Fibroblast of peridontal ligament (primary cell): ENCODE measurements around the gene GPAM.
"Not testable (repeated sequence)": the region's sequence is repeated elsewhere in the genome, so short reads cannot be mapped to it uniquely, and the experiment has no call there.

ENCODE experiments used
- DNase-seq: peaks from one replicate; pipeline ENCODE4 v3.0.0-alpha.2; 2010; ENCODE audit errors: extremely low read depth

Gene GPAM

DNA sequence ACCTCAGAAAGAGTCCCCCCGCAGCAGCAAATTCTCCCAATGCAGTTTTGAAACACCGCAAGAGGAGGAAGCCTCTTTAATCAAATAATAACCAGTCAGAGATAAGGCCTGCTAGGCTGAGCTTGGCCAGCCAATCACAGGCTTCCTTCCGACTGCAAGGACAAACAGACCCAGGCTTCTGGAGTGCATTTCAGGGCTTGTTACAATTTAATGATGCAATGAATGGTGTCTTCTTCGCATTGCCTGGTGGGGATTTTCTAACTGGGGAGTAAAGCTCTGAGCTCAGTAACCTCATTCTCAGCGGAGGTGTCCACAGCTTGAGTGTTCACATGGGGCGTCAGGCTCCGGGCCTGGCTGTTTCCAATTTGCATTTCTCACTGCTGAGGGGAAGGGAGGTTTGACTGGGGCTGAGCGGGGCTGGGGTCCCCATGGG, 31.8 kb upstream of the GPAM start:
- DNase-seq = no peak

DNA sequence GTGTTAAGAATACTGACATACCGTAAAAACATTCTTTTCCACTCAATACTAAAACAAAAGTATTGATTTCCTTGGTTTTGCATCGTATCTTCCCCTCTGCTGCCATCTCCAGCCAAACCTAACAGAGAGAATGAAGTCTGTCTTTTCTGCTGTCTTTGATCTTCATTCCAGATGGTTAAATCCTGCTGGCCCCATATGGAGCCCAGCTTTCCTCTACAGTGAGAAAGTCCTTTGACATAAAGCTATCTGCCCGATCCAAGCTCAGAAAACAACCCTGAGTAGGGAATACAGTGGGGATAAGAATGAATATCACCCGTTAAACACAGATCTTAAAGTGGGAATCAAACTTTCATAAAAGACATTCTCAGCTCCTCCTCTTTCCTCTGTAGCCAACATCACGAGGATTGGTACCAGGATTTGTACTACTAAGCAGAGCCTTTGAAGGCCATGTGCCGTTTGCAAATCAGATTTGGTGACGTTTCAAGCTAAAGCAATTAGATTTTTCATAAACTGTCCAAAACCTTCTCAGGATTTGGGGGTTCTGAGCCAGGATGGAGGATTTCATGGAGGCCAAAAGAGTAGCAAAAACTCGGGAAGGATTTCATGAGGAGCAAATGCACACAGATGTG, 30.8 kb upstream of the GPAM start:
- no peak for DNase-seq

DNA sequence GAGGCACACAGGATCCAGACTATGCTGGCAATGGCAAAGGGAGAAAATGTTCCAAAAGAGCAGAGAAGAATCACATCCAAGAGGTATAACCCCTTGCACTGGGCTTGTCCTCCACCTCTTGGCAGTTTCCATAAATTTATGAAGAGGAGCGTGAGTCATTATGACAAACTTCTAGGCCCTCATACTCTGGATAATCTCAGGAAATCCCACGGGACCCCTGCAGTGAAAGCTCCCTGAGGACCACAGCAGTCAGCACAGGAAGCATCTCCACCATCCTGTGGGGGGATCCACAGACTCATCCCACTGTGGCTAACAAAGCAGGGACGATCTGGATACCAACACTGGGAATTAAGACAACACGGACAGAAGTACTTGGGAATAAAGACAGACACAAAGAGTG, 30.3 kb upstream of the GPAM start:
- no peak for DNase-seq

DNA sequence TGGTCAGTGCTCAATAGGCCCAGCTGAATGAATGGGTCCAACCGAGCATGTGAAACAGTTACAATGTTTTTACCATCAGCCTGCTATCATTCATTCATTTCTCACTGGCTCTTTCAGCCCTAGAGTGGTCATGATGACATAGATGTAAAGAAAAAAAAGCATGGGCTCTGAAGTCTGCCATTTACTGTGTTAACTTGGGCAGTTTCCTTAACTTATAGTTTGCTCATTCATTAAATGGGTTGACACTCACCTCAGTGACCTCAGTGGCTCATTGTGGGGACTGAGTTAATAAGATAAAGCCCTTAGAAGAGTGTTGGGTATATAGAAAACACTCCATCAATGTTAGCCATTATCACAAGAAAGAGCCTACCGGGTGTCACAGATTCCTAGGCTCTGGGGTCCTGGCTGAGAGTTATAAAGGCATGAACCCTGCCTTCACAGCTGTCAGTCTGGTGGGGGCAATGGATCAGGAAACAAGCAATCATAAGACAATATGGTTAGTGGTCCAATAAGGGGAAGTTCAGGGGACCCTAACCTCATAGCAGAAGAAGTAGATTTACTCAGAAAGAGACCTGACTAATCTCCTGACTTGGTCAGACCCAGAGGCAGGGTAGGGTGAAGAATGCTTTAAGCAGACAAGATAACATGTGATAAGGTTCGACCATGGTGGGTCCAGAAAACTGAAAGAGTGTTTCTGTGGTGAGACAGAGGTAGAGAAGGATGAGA, 29.7 kb upstream of the GPAM start:
- no peak for DNase-seq

DNA sequence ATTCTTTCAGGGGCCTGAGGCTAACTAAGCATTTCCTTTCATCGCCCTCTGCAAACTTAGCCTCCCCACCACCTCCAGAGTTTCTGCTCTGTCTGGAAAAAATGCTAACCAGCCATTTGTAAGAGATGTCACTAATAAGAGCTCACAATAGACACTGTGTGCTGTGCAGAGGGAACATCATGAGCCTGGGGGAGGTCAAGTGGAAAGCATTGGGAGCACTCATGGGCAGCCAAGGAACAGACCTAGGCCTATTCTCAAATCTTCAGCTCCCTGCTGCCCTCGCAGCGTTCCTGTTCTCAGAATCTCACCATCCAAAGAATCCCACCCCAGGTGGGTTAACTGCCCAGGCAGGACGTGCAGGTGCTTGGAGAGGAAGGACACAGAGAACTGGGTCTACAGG, 27.1 kb upstream of the GPAM start:
- no peak for DNase-seq

DNA sequence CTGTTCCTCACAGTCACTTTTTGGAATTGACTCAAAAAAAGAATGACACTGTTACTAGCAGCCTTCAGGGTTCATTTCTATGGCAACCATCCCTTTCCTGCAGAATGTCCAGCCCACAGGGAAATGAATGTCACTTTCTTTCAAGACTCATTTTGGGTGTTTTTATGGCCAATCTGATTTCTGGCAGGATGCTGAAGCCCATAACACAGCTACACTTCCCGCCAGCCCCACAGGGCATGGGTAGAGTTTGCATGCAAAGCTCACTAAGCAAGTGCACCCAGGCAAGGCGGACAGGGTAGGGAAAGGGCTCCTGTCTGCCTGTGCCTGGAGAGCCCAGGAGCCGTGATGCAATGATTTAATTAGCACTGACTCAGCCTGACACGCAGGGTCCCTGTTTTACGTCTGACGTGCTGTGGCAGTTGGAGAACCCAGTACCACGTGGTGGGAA, 26.1 kb upstream of the GPAM start:
- peak; percentile 34 for DNase-seq

DNA sequence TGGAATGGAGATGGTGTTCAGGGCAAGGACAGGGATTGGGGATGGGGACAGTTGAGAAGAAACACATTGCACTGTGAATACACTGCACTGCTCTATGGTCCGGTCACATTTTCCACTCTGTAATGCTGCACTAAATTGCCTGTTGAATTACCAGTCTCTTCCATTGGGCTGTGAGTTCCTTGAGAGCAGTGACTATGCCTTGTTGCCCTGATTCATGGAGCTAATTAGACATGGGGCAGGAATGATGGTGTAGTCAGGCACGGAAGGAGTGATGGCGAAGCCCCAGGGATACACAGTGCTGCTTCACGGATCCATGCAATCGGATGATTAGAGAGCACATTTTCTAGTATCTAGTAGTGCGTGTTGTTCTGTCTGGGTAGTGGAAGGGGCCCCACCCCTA, 25.4 kb upstream of the GPAM start:
- DNase-seq = peak; percentile 54

DNA sequence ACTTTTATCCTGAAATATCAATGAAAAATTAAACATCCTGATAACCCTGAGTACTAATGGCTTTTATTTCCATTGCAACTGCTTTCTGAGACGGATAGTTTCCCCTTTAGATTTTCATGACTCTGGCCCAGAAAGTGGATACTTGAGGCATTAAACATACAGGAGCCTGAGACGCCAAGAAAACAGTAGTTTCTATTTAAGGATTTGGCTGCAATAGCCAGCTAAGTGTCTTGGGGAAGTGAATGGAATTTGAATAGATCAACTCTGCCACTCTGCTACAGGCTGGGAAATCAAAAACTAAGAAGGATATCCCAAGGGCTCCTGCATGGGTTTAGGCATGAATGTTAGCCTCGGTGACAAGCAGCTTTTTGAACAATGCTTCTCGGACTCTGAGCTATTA, 24.7 kb upstream of the GPAM start:
- DNase-seq = peak; percentile 80

DNA sequence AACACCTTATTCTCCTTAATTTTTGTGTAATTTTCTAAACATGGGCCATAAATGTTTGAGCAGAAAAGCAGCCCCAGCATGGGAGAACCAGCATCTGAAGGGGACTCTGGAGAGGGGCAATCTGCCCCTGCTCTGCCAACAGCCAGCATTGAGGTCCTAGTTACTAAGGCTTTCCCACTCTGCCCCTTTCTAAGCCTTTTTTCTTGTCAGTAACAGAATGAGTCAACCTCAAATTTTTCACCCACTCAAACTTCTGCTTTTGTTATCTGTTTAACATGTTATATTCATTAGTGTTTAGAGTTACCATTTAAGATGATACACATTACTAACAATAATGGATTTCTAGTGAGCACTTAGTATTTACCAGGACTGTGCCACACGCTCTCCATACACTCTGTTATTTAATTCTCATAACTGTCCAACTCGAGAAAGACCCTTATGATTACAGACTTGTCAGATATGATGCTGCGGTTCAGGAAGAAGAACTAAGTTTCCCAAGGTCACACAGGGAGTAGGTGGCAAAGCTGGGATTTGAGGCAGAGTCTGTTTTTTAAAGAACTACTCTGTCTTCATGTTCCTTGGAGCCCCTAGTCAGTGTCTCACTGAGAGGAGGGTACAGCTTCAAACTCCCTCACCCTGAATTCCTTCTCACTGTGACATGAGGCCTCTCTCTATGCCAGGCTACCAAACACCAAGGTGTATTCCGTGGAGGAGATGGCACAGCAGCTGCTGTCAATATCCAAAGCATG, 19.9 kb upstream of the GPAM start:
- DNase-seq = no peak

DNA sequence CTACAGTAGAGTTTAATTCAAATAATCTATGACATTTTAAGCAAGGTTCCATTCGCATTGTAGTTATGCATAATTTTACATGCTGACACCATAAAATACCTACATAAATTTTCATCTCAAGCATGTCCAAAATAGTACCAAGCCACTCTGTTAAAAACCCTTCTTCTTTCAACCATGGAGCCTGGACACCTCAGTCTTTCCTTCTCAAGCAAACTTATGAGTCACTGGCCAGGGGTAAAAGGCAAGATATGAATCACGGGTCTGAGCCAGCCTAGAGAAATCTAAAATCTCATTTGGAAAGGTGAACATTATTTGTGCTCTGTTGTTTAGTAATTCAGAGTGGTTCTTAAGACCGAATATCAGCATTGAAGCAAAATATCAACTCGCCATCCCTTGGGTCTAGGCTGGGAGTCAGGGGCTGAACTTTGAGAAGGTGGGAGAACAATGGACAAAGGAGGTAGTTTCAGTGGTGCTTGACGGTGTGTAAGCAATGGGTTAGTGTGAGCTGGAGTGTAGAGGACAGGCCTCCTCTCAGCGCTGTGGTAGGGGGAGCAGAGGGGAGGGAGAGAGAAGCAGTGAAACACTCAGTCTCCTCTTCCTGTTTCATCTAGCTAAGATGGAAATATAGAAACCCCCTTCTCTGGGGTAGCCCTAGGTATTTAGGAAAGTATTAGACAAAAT, 19.1 kb upstream of the GPAM start:
- DNase-seq = peak; percentile 38

DNA sequence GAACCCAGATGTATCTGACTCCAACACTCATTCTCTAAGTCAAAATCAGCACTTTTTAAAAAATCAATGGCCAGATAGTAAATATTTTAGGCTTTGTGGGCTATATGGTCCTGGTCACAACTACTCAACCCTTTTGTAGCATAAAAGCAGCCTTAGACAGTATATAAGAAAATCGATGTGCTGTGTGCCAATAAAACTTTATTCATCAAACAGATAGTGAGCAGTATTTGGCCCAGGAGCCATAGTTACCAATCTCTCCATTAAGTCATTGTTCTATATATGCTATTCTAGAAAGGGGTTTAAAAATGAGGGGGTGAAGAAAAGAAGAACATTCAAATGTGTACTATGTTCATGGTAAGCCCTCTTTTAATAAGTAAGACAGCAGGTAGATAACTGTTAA, 18.5 kb upstream of the GPAM start:
- DNase-seq = no peak

DNA sequence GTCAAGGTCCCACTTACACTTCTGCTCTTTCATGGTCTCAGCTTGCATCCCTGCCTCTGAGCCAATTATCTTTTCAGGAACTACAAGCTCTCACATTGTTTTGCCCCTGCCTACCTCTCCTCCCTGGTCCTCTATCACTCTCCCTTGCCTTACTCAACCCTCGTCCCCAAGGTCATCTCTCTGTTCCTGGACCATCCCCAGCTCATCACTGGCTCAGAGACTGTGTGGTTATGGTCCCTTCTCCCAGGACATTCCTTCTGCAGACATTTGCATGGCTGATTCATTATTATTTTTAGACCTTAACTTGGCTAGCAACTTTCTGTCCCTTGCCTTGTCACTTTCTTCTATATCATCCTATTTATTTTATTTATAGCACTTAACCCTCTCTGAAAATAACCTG, 17.8 kb upstream of the GPAM start:
- DNase-seq = no peak

DNA sequence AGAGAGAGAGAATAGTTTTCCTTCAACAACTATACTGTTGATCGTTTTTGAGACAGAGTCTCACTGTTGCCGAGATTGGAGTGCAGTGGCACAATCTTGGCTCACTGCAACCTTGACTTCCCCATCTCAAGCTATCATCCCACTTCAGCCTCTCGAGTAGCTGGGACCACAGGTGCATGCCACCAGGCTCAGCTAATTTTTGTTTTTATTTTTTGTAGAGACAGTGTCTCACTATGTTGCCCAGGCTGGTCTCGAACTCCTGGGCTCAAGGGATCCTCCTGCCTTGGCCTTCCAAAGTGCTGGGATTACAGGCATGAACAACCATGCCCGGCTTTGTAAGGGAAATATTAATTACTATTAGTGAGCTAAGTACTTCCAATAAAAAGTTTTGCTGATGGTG, 16.7 kb upstream of the GPAM start:
- DNase-seq = not testable (repeated sequence)

DNA sequence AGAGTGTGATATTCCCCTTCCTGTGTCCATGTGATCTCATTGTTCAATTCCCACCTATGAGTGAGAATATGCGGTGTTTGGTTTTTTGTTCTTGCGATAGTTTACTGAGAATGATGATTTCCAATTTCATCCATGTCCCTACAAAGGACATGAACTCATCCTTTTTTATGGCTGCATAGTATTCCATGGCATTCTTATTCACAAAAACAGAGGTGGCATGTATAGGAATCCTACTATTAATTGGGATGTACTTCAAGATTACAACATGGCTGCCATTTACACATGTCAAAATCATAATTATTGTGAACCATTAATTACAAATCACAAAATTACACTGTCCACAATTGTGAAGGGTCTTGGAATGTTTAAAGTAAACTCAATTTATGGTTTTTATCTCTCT, 14.1 kb upstream of the GPAM start:
- not testable (repeated sequence) for DNase-seq

DNA sequence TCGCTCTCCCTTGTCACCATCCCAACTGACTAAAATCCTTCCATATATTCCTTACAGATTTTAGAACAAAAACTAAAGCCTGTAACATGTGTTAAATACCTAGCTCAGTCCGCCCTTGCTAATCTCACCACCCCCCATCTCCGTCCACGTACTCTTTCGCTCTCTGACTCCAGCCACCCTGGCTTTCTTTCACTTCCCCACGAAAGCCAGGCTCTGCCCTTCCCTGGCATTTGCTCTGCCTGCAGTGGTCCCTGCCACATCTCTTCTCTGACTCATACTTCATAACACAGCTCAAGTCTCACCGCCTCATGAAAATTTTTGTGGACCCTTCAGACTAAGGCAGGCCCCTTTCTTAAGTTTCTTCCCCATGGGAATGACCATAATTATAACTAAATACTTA, 11.7 kb upstream of the GPAM start:
- no peak for DNase-seq

DNA sequence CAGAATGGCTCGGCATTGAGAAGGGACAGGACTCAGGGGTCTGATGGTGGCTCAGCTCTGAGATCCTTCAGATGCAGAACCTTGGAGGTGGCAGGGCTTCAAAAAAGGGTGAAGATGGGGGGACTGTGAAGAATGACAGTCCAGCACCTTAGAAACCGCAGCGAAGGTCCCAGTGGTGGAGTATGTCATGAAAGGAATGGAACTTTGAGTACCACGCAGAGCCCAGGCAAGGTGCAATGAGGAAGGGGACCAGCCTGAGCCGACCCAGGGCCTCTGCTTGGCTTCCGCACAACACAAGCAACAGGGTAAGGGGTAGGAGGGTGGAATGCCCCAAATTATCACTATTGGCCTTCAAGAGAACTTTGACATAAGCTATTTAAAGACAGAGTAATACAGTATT, 8.2 kb upstream of the GPAM start:
- DNase-seq = no peak

DNA sequence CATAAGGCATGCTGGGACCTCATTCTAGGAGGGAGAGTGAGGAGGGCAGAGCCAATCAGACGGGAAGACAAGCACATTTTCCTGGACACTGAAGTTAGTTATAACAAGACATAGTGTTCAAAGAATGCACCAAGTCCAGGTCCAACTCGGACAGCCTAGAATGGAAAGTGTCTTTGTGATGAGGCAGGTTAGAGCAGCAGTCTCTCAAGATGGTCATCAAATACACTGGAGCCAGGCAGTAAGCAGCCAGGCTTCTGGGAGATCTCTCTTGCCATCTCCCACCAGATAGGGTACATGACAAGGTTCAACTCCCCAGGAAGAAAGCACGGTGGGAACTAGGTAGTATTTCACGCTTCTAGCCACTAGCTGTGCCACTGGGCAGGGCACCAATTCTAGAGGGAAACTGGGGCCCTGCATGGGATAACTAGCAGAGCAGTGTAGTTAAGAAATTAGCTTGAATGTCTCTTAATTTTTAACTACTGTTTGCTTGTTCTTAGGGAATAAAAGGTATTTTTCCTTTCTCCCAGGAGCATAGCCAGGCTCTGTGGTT, 7.6 kb upstream of the GPAM start:
- DNase-seq = no peak

DNA sequence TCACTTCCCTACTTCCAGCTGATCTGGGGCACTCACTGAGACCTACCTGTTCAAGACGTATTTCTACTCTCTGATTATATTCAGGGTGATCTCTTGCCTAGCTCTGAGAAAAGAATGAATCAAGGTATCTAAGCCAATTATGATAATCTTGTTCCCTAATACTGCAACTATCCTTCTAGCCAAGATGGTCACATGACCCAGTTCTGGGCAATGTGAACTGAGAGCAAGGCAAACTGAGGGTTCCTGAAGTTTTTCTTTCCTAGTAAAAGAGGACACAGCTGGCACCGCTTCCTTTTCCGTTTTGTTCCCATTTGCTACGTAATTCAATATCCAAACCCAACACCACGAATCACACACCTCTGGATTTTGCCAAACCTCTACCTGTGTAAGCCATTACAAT, 5.9 kb upstream of the GPAM start:
- no peak for DNase-seq

DNA sequence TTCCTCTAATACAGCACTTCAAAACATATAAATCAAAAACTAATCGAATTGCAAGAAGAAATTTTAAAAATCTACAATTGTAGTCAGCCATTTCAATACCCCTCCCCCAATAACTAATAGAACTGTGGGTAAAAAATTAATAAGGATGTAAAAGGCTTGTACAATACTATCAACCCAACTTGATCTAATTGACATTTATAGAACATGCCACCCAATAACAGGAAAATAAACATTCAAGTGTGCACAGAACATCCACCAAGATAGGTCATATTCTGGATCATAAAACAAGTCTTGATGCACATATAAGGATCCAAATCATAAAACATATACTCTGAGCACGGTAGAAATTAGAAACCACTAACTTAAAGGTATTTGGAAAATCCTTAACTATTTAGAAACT, 4.0 kb upstream of the GPAM start:
- no peak for DNase-seq

DNA sequence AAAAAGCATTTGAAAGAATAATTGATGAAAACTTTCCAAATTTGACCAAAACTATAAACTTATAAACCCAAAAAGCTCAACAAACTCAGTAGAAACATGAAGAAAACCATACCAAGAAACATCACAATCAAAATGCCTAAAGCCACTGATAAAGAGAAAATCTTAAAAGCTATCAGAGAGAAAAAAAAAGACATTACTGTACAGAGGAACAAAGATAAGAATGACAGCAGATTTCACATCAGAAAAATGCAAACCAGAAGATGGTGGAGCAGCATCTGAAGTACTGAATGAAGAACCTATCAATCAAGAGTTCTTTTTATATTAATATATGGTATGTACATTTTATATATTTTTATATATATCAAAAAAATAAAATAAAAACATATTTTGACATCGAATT, 2.4 kb upstream of the GPAM start:
- DNase-seq = no peak

DNA sequence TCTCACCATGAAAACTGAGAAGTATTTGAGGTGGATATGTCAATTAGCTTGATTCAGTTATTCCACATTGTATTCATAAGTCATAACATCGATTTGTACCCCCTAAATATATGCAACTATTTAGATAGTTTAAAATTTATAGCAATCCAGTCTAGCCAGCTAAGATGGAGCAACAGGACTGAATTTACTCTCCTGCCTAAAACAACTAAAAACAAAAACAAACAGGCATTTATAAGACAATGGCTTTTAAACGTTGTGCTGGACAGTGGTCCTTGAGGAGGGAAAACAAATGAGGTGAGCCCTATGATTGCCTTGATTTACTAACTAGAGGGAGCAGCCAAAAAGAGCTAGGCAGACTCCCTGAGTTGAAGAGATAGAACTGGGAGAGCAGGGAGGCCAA, 814 bp upstream of the GPAM start:
- no peak for DNase-seq

DNA sequence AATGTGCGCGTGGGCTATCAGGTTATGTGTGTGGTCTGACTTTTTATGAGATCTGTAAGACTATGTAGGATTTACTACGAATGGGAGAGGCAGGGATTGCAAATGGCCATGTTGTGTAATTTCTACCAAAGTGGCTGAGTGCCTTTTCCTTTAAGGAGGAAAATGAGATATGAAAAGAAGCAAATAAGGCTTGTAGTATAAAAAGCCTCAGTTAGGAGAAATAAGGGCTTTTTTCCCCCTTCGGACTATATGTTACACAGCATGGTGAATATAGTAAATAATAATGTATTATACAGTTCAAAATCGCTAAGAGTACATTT, 447 bp upstream of the GPAM start:
- DNase-seq = no peak
